ENCODE data around the gene STX12. TPM values are rescaled to one million over a fixed set of nuclear protein-coding genes. Genes with fewer than 3 reads are reported as not detected.
"Not testable (repeated sequence)": the region's sequence is repeated elsewhere in the genome, so short reads cannot be mapped to it uniquely, and the experiment has no call there.

The STX12 gene
- total RNA-seq, 1 donor: 67.0 TPM

GRCh38 chr1:27849951-27850350 is 76.9 kb downstream of the STX12 start:
- H3K36me3 ChIP-seq (ENCODE audit: insufficient read depth, low read length): peaks cover 42% of the 10 kb centered on the region
- H4K20me1 ChIP-seq (ENCODE audit: insufficient read depth, low read length): peaks cover 3% of the 10 kb centered on the region
- H3K9me3 ChIP-seq (ENCODE audit: low read depth, low read length): no peaks in the 10 kb centered on the region
- H3K27me3 ChIP-seq (ENCODE audit: insufficient read depth, low read length): no peaks in the 10 kb centered on the region
- DNase-seq (ENCODE audit: insufficient read length, low spot score, missing footprints): no peak
- no peak overlapping the region for H2AFZ ChIP-seq (ENCODE audit: low read length)
- H3K79me2 ChIP-seq (ENCODE audit: insufficient read depth, low read length): no peaks in the 10 kb centered on the region
- no peak overlapping the region for H3K27ac ChIP-seq (ENCODE audit: low read depth, low read length)
- no peak for TF ChIP-seq CTCF (IDR thresholded peaks at IDR 0.05; ENCODE audit: extremely low read depth, low read depth, low read length)
- no peak overlapping the region for H3K4me3 ChIP-seq (ENCODE audit: insufficient read depth, low read length)
- H3K4me2 ChIP-seq (ENCODE audit: insufficient read depth, low read length): no peak overlapping the region
- no peaks in the 10 kb centered on the region for H3K4me1 ChIP-seq (ENCODE audit: insufficient read depth, low read length)

- no peaks in the 10 kb centered on the region for H3K9me3 ChIP-seq (ENCODE audit: low read depth, low read length)
- TF ChIP-seq CTCF (IDR thresholded peaks at IDR 0.05; ENCODE audit: extremely low read depth, low read depth, low read length): no peak
- H3K79me2 ChIP-seq (ENCODE audit: insufficient read depth, low read length): no peaks in the 10 kb centered on the region
- peaks cover 6% of the 10 kb centered on the region for H3K36me3 ChIP-seq (ENCODE audit: insufficient read depth, low read length)
- H4K20me1 ChIP-seq (ENCODE audit: insufficient read depth, low read length): peaks cover 3% of the 10 kb centered on the region
- no peak overlapping the region for H2AFZ ChIP-seq (ENCODE audit: low read length)
- H3K27me3 ChIP-seq (ENCODE audit: insufficient read depth, low read length): no peaks in the 10 kb centered on the region
- peak; percentile 17 for DNase-seq (ENCODE audit: insufficient read length, low spot score, missing footprints)
- H3K4me2 ChIP-seq (ENCODE audit: insufficient read depth, low read length): no peak overlapping the region
- no peak overlapping the region for H3K27ac ChIP-seq (ENCODE audit: low read depth, low read length)
- no peak overlapping the region for H3K4me3 ChIP-seq (ENCODE audit: insufficient read depth, low read length)
- H3K4me1 ChIP-seq (ENCODE audit: insufficient read depth, low read length): no peaks in the 10 kb centered on the region
These were observed 82.1 kb downstream of the STX12 start for GRCh38 chr1:27855085-27855484.

GRCh38 chr1:27856561-27857343 is 83.7 kb downstream of the STX12 start:
- H3K4me3 ChIP-seq (ENCODE audit: insufficient read depth, low read length): no peak overlapping the region
- no peak overlapping the region for H3K4me2 ChIP-seq (ENCODE audit: insufficient read depth, low read length)
- peaks cover under 1% of the 10 kb centered on the region for H3K36me3 ChIP-seq (ENCODE audit: insufficient read depth, low read length)
- no peaks in the 10 kb centered on the region for H3K27me3 ChIP-seq (ENCODE audit: insufficient read depth, low read length)
- no peak overlapping the region for H2AFZ ChIP-seq (ENCODE audit: low read length)
- TF ChIP-seq CTCF (IDR thresholded peaks at IDR 0.05; ENCODE audit: extremely low read depth, low read depth, low read length): no peak
- peaks cover under 1% of the 10 kb centered on the region for H4K20me1 ChIP-seq (ENCODE audit: insufficient read depth, low read length)
- H3K79me2 ChIP-seq (ENCODE audit: insufficient read depth, low read length): no peaks in the 10 kb centered on the region
- DNase-seq (ENCODE audit: insufficient read length, low spot score, missing footprints): peak; percentile 66
- H3K4me1 ChIP-seq (ENCODE audit: insufficient read depth, low read length): no peaks in the 10 kb centered on the region
- H3K9me3 ChIP-seq (ENCODE audit: low read depth, low read length): no peaks in the 10 kb centered on the region
- H3K27ac ChIP-seq (ENCODE audit: low read depth, low read length): no peak overlapping the region

- H3K27ac ChIP-seq (ENCODE audit: low read depth, low read length); H4K20me1 ChIP-seq (ENCODE audit: insufficient read depth, low read length); H3K36me3 ChIP-seq (ENCODE audit: insufficient read depth, low read length); H3K79me2 ChIP-seq (ENCODE audit: insufficient read depth, low read length); DNase-seq (ENCODE audit: insufficient read length, low spot score, missing footprints); H3K4me3 ChIP-seq (ENCODE audit: insufficient read depth, low read length); H2AFZ ChIP-seq (ENCODE audit: low read length); H3K27me3 ChIP-seq (ENCODE audit: insufficient read depth, low read length); H3K4me2 ChIP-seq (ENCODE audit: insufficient read depth, low read length); H3K9me3 ChIP-seq (ENCODE audit: low read depth, low read length); H3K4me1 ChIP-seq (ENCODE audit: insufficient read depth, low read length): not testable (repeated sequence)
These were observed 84.5 kb downstream of the STX12 start for GRCh38 chr1:27857552-27857951.
